22Rv1 (cell line): Measurements from ENCODE around the gene LAMP1.
"Not testable (repeated sequence)": the region's sequence is repeated elsewhere in the genome, so short reads cannot be mapped to it uniquely, and the experiment has no call there.

Source experiments
- H3K27ac ChIP-seq: fragments of 450-650 bp; 2 replicates; pipeline ENCODE4 v1.5.1; 2017
- ZFX ChIP-seq: fragments of 450-650 bp; IDR thresholded peaks from 2 replicates; pipeline ENCODE4 v1.6.1; 2017; ENCODE audit warnings: antibody characterized with exemption, borderline replicate concordance
- TF ChIP-seq, protein P1 (sequence below): fragments of 450-650 bp; IDR thresholded peaks from 2 replicates; pipeline ENCODE4 v1.5.1; 2017; ENCODE audit warnings: mild to moderate bottlenecking

Gene LAMP1

DNA sequence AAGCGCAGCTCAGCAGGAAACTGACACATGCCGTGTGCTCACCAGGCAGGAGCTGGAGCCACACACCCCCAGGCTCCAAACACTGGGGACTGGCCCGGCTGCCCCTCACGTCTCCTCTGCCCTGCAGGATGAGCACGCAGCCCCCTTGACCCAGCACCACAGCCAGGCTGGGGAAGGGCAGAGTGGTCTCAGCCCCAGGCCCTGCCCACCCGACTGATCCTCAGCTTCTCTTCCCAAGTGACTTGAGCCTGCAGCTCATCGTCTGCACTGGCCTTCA lies 46.6 kb downstream of the LAMP1 start:
- no peak for TF ChIP-seq ZFX
- TF ChIP-seq, protein P1, sequence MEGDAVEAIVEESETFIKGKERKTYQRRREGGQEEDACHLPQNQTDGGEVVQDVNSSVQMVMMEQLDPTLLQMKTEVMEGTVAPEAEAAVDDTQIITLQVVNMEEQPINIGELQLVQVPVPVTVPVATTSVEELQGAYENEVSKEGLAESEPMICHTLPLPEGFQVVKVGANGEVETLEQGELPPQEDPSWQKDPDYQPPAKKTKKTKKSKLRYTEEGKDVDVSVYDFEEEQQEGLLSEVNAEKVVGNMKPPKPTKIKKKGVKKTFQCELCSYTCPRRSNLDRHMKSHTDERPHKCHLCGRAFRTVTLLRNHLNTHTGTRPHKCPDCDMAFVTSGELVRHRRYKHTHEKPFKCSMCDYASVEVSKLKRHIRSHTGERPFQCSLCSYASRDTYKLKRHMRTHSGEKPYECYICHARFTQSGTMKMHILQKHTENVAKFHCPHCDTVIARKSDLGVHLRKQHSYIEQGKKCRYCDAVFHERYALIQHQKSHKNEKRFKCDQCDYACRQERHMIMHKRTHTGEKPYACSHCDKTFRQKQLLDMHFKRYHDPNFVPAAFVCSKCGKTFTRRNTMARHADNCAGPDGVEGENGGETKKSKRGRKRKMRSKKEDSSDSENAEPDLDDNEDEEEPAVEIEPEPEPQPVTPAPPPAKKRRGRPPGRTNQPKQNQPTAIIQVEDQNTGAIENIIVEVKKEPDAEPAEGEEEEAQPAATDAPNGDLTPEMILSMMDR: no peak
- no peak overlapping the region for H3K27ac ChIP-seq

- TF ChIP-seq ZFX: no peak
- TF ChIP-seq, protein P1: no peak
- H3K27ac ChIP-seq: no peak overlapping the region
Observed at GRCh38 chr13:113345486-113345885, 48.4 kb downstream of the LAMP1 start.

- H3K27ac ChIP-seq: not testable (repeated sequence)
Observed at GRCh38 chr13:113347736-113348225, 50.7 kb downstream of the LAMP1 start.

- no peak for TF ChIP-seq ZFX
- TF ChIP-seq, protein P1: no peak
- no peak overlapping the region for H3K27ac ChIP-seq
Observed at GRCh38 chr13:113348591-113348990, 51.6 kb downstream of the LAMP1 start.

GRCh38 chr13:113349050-113349449 lies 52.0 kb downstream of the LAMP1 start:
- TF ChIP-seq ZFX: no peak
- TF ChIP-seq, protein P1: no peak

DNA sequence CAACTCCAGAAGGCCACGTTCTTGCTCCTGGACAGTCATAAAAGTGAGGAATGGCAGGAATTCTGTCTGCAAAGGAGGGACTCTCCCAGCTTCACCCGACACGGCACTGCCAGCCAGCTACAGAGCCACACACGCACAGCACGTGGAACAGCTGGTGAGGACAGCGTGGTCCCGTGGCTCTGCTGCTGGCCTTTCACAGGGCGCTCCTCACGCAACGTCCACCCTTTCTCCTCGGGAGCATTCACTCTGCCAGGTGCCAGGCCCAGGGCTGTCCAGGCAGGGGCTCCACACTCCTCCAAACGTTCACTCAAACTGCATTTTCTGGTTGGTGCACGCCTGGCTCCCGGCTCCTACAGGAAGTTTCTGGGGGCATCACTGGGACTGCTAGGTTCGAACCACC lies 52.5 kb downstream of the LAMP1 start:
- TF ChIP-seq, protein P1: no peak
- TF ChIP-seq ZFX: no peak
- no peak overlapping the region for H3K27ac ChIP-seq

More at GRCh38 chr13:113349050-113349449, 52.0 kb downstream of the LAMP1 start:
- H3K27ac ChIP-seq: no peak overlapping the region

GRCh38 chr13:113350065-113350937 lies 53.3 kb downstream of the LAMP1 start:
- no peak overlapping the region for H3K27ac ChIP-seq
- no peak for TF ChIP-seq ZFX
- TF ChIP-seq, protein P1: no peak

DNA sequence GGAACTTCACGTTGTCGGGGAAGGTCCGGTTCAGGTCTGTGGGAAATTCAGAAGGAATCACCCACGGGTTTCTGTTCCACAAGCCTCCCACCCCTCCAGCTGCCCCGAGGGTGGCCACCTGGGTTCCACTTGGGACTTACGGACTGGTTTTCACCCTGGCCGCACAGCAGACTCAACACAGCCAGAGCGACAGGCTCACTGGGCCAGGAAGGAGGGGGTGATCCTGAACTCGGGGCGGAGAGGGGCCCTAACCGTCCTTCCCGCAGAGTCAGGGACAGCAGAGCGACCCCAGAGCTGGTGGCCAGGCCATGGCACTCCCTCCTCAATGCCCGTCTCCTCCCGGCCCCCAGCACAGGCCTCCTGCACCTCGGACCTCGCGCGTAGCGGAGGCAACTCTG lies 53.9 kb downstream of the LAMP1 start:
- no peak for TF ChIP-seq ZFX
- TF ChIP-seq, protein P1: no peak
- H3K27ac ChIP-seq: no peak overlapping the region
